GM21528 (cell line): ENCODE measurements around the gene FEZF1.

ENCODE experiments used
- ATAC-seq: cut with Tn5 transposase; IDR thresholded peaks from one replicate; pipeline ENCODE4 v1.9.1; 2021; ENCODE audit warnings: mild to moderate bottlenecking, moderate library complexity; ENCODE audit not compliant: unreplicated experiment, low FRiP score

FEZF1 gene

GRCh38 chr7:122273117-122273516 lies 31.4 kb downstream of the FEZF1 start:
- ATAC-seq: no peak

GRCh38 chr7:122269241-122269640 lies 35.3 kb downstream of the FEZF1 start:
- no peak for ATAC-seq

DNA sequence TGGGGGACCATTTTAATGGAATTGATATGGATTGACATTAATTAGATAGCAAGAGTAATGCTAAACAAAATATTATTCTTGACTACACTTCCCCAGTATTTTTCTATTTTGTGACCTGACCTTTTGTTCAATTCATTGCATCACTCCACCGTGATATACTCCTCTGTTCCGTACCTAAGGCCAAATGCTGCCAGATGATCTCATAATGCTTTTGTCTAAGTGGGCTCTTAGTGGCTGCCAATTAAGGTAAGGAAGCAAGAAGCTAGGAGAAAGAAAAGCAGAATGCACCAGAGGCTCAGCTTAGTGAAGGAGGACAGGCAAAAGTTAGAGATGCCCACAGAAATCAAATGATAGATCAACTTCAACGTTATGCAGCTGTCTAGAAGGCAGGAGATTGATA lies 36.4 kb downstream of the FEZF1 start:
- ATAC-seq: no peak

- no peak for ATAC-seq
Observed at GRCh38 chr7:122262246-122262645, 42.3 kb downstream of the FEZF1 start.

DNA sequence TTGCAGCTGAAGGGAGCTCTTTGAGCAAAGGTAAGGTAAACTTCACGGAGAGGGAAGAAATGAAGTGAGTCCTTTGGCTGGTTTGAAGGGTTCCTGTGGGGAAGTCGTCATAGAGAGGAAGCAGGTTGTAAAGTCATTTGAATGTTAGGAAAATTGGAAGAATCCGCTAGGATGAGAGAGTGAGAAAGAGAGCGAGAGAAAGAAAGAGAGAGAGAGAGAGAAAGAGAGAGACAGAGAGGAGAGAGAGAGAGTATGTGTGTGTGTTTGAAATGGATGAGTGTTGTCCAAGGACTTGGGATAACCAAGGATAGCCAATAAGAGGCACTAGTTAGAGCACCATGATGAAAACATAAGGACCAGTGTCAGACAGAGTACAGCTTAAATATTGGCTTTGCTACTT lies 43.1 kb downstream of the FEZF1 start:
- no peak for ATAC-seq

- ATAC-seq: no peak
Observed at GRCh38 chr7:122261016-122261415, 43.5 kb downstream of the FEZF1 start.

DNA sequence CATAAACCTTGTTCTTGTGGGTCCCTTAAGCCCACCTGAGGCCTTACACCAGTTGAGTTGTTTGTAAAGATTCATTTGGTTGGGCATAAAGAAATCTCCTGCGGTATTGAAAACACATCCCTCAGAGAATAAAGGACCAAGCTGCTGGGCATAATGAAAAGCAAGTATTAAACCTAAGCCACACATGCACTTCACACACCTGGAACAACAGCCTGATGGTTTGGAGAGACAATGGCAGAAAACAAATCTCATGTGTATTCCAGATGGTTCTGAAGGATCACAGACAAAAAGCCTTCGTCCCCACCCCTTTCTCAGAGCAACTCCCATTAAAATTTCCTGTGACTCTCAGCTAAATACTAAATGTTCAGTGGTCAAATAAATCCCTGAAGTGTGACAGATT lies 44.2 kb downstream of the FEZF1 start:
- no peak for ATAC-seq

DNA sequence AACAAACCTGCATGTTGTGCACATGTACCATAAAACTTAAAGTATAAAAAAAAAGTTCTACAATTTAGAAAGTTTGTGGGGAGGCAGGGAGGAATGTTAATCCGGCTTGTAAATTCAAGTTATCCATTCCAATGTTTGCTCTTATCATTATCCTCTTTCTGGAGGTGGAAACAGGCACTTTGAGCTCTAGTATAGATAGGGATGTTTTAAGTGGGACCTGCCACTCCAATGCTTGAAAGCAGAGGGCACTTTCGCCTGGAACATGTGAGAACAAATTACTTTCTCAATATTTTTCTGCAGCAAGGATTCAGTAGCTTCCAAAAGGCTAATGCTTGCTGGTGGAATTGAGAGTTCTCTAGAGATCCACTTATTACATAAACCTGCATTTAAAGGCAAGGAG lies 45.6 kb downstream of the FEZF1 start:
- no peak for ATAC-seq

- no peak for ATAC-seq
Observed at GRCh38 chr7:122257056-122257455, 47.5 kb downstream of the FEZF1 start.

- no peak for ATAC-seq
Observed at GRCh38 chr7:122256046-122256445, 48.5 kb downstream of the FEZF1 start.

- no peak for ATAC-seq
Observed at GRCh38 chr7:122255454-122255853, 49.1 kb downstream of the FEZF1 start.
